GM18861 (cell line): Measurements from ENCODE around the gene NIM1K.
"Not testable (repeated sequence)": the region's sequence is repeated elsewhere in the genome, so short reads cannot be mapped to it uniquely, and the experiment has no call there.

ENCODE experiments used
- ATAC-seq: cut with Tn5 transposase; IDR thresholded peaks from one replicate; pipeline ENCODE4 v1.9.1; 2021; ENCODE audit not compliant: unreplicated experiment

Gene NIM1K

GRCh38 chr5:43312076-43312661 is 120.1 kb downstream of the NIM1K start:
- no peak for ATAC-seq

GRCh38 chr5:43312699-43313034 is 120.6 kb downstream of the NIM1K start:
- no peak for ATAC-seq

- ATAC-seq = peak; percentile 92
These were observed 121.2 kb downstream of the NIM1K start, which contains the start of gene HMGCS1 for GRCh38 chr5:43313035-43313853. TSS of gene HMGCS1 (minus strand) at chr5:43313412. CDS start at chr5:43298965, 14,447 bp downstream.

- no peak for ATAC-seq
These were observed 121.9 kb downstream of the NIM1K start for GRCh38 chr5:43313854-43314457.

- ATAC-seq = no peak
These were observed 122.7 kb downstream of the NIM1K start for GRCh38 chr5:43314724-43315123.

- no peak for ATAC-seq
These were observed 123.2 kb downstream of the NIM1K start for GRCh38 chr5:43315263-43315662.

GRCh38 chr5:43315682-43316081 is 123.7 kb downstream of the NIM1K start:
- no peak for ATAC-seq

GRCh38 chr5:43316421-43316820 is 124.4 kb downstream of the NIM1K start:
- no peak for ATAC-seq

GRCh38 chr5:43320846-43321245 is 128.8 kb downstream of the NIM1K start:
- no peak for ATAC-seq

GRCh38 chr5:43323488-43323887 is 131.5 kb downstream of the NIM1K start:
- ATAC-seq = not testable (repeated sequence)

- ATAC-seq = not testable (repeated sequence)
These were observed 133.6 kb downstream of the NIM1K start for GRCh38 chr5:43325624-43326023.
